PC-9 (cell line): ENCODE results near the gene MYO1E.

ENCODE experiments used
- CTCF ChIP-seq: fragments of 200-600 bp; sonication (generic); conservative IDR thresholded peaks from 2 replicates; pipeline ENCODE4 v1.6.1; 2017; ENCODE audit warnings: mixed run types, antibody characterized with exemption, mild to moderate bottlenecking, moderate library complexity
- EZH2 ChIP-seq: fragments of 200-600 bp; sonication (generic); IDR thresholded peaks from 2 replicates; pipeline ENCODE4 v1.8.0; 2017; ENCODE audit warnings: antibody characterized with exemption, low read depth

- TF ChIP-seq CTCF (no peak), EZH2 (no peak)
Measured at GRCh38 chr15:59115047-59115446, 257.6 kb downstream of the MYO1E start.
